Left ventricle myocardium inferior (tissue), 1 donor: ENCODE data around the gene SCUBE2. TPM values are rescaled to one million over a fixed set of nuclear protein-coding genes. Genes with fewer than 3 reads are reported as not detected.

ENCODE experiments used
- DNase-seq: peaks from one replicate; pipeline ENCODE4 v3.0.0-alpha.2; 2020
- H3K27ac ChIP-seq: fragments of 200-600 bp; replicated peaks from 2 replicates; pipeline ENCODE4 v1.8.0; 2021
- H3K27me3 ChIP-seq: fragments of 200-600 bp; 2 replicates; pipeline ENCODE4 v1.8.0; 2021; ENCODE audit warnings: low read depth
- H3K36me3 ChIP-seq: fragments of 200-600 bp; 2 replicates; pipeline ENCODE4 v1.8.0; 2021
- H3K4me1 ChIP-seq: fragments of 200-600 bp; 2 replicates; pipeline ENCODE4 v1.8.0; 2021
- H3K4me3 ChIP-seq: fragments of 200-600 bp; 2 replicates; pipeline ENCODE4 v1.8.0; 2021; ENCODE audit warnings: mild to moderate bottlenecking, moderate library complexity
- H3K9me3 ChIP-seq: fragments of 200-600 bp; replicated peaks from 2 replicates; pipeline ENCODE4 v1.8.0; 2021
- CTCF ChIP-seq: fragments of 200-600 bp; IDR thresholded peaks from 2 replicates; pipeline ENCODE4 v1.8.0; 2021; ENCODE audit warnings: antibody characterized with exemption, mild to moderate bottlenecking, borderline replicate concordance
- intact Hi-C: fragments of 100-400 bp; cut with micrococcal nuclease; formaldehyde crosslinking; loops from one replicate; pipeline ENCODE4 v1.11.0; 2022
- total RNA-seq: library from RNA; stranded (reverse); fragmentation: NEBNext Ultra II Directional; extraction: Animal tissue kit (Norgen Biotek cat#: 25700); gene quantifications from one replicate; pipeline ENCODE4 v1.2.1, GENCODE V29; 2021
- donor health status: DM: no; HTN: yes; CAD: no; lungs with severe emphysema.

Gene SCUBE2
- total RNA-seq, 1 donor from 2014 or later = 1.8 TPM

- no peaks in the 10 kb centered on the region for H3K4me1 ChIP-seq
- no peak overlapping the region for H3K27ac ChIP-seq
- H3K4me3 ChIP-seq = no peak overlapping the region
- H3K9me3 ChIP-seq = no peaks in the 10 kb centered on the region
- no peaks in the 10 kb centered on the region for H3K27me3 ChIP-seq
- H3K36me3 ChIP-seq = no peaks in the 10 kb centered on the region
- DNase-seq = no peak
- intact Hi-C loops = no loop called here
- no peak for TF ChIP-seq CTCF
Observed at GRCh38 chr11:9039863-9040262, 51.5 kb downstream of the SCUBE2 start.

GRCh38 chr11:9039198-9039597 is 52.2 kb downstream of the SCUBE2 start:
- Histone ChIP-seq H3K4me1 (no peaks in the 10 kb centered on the region), H3K27ac (no peak overlapping the region), H3K36me3 (no peaks in the 10 kb centered on the region), H3K4me3 (no peak overlapping the region), H3K9me3 (no peaks in the 10 kb centered on the region), H3K27me3 (no peaks in the 10 kb centered on the region)
- intact Hi-C loops = no loop called here
- no peak for TF ChIP-seq CTCF
- no peak for DNase-seq

GRCh38 chr11:9038541-9038940 is 52.9 kb downstream of the SCUBE2 start:
- H3K36me3 ChIP-seq = no peaks in the 10 kb centered on the region
- H3K27me3 ChIP-seq = no peaks in the 10 kb centered on the region
- DNase-seq = no peak
- no peaks in the 10 kb centered on the region for H3K4me1 ChIP-seq
- H3K4me3 ChIP-seq = no peak overlapping the region
- H3K27ac ChIP-seq = no peak overlapping the region
- TF ChIP-seq CTCF = no peak
- no peaks in the 10 kb centered on the region for H3K9me3 ChIP-seq
- intact Hi-C loops = no loop called here

- no peak for TF ChIP-seq CTCF
- Histone ChIP-seq H3K4me3 (no peak overlapping the region), H3K27ac (no peak overlapping the region), H3K36me3 (no peaks in the 10 kb centered on the region), H3K27me3 (no peaks in the 10 kb centered on the region), H3K9me3 (no peaks in the 10 kb centered on the region), H3K4me1 (no peaks in the 10 kb centered on the region)
- intact Hi-C loops = no loop called here
- no peak for DNase-seq
Observed at GRCh38 chr11:9037963-9038362, 53.4 kb downstream of the SCUBE2 start.

GRCh38 chr11:9037046-9037780 is 54.2 kb downstream of the SCUBE2 start:
- intact Hi-C loops = no loop called here
- H3K9me3 ChIP-seq = no peaks in the 10 kb centered on the region
- no peak overlapping the region for H3K4me3 ChIP-seq
- H3K27me3 ChIP-seq = no peaks in the 10 kb centered on the region
- TF ChIP-seq CTCF = no peak
- no peaks in the 10 kb centered on the region for H3K4me1 ChIP-seq
- DNase-seq = no peak
- H3K27ac ChIP-seq = no peak overlapping the region
- H3K36me3 ChIP-seq = no peaks in the 10 kb centered on the region

- DNase-seq = no peak
- Histone ChIP-seq H3K27me3 (no peaks in the 10 kb centered on the region), H3K36me3 (no peaks in the 10 kb centered on the region), H3K4me3 (no peak overlapping the region), H3K27ac (no peak overlapping the region), H3K9me3 (no peaks in the 10 kb centered on the region), H3K4me1 (no peaks in the 10 kb centered on the region)
- intact Hi-C loops = no loop called here
- no peak for TF ChIP-seq CTCF
Observed at GRCh38 chr11:9030601-9031000, 60.8 kb downstream of the SCUBE2 start.
